SK-N-SH (cell line): Measurements from ENCODE around the gene ZNF398. TPM values are rescaled to one million over a fixed set of nuclear protein-coding genes. Genes with fewer than 3 reads are reported as not detected.

Experiments
- CHD2 ChIP-seq: fragments of 150-350 bp; IDR thresholded peaks from 2 replicates; pipeline ENCODE4 v1.6.1; 2018; ENCODE audit warnings: low read length; ENCODE audit not compliant: partially characterized antibody
- EP300 ChIP-seq, 2 experiments: IDR thresholded peaks; 2 replicates each; pipeline versions ENCODE4 v1.4.0 to v1.6.1; 2012; ENCODE audit warnings: borderline replicate concordance in 1 of 2, low read depth in 1 of 2, low read length in 1 of 2
- EZH2phosphoT487 ChIP-seq: fragments of 200-600 bp; sonication (generic); IDR thresholded peaks from 2 replicates; pipeline ENCODE4 v1.6.1; 2017; ENCODE audit warnings: low read depth, mixed run types, mild to moderate bottlenecking, antibody characterized with exemption, moderate library complexity, borderline replicate concordance
- FOSL2 ChIP-seq: IDR thresholded peaks from 2 replicates; pipeline ENCODE4 v1.4.0; 2012; ENCODE audit warnings: low read depth, mild to moderate bottlenecking, moderate library complexity, borderline replicate concordance
- FOXJ3 ChIP-seq: sonication (generic); formaldehyde crosslinking; IDR thresholded peaks from 2 replicates; pipeline ENCODE4 v1.5.1; 2020; ENCODE audit warnings: mild to moderate bottlenecking, missing genetic modification reagents
- MEF2A ChIP-seq: IDR thresholded peaks from 2 replicates; pipeline ENCODE4 v1.4.0; 2012; ENCODE audit warnings: low read depth, borderline replicate concordance
- NFIC ChIP-seq: IDR thresholded peaks from 2 replicates; pipeline ENCODE4 v1.4.0; 2012; ENCODE audit warnings: borderline replicate concordance
- SIN3A ChIP-seq: IDR thresholded peaks from 2 replicates; pipeline ENCODE4 v1.6.1; 2012; ENCODE audit warnings: low read depth, mild to moderate bottlenecking, low read length, moderate library complexity, borderline replicate concordance
- SMC3 ChIP-seq: IDR thresholded peaks from 2 replicates; pipeline ENCODE4 v1.6.1; 2012; ENCODE audit warnings: low read depth, low read length, improper control_type of control experiment
- TCF12 ChIP-seq: IDR thresholded peaks from 2 replicates; pipeline ENCODE4 v1.4.0; 2012
- TEAD4 ChIP-seq: IDR thresholded peaks from 2 replicates; pipeline ENCODE4 v1.4.0; 2012; ENCODE audit warnings: mild to moderate bottlenecking, borderline replicate concordance; ENCODE audit not compliant: insufficient read depth
- polyA plus RNA-seq, 3 experiments: library from polyadenylated mRNA; depleted of rRNA; stranded (reverse); fragments of >200 nt; gene quantifications; 2 replicates each; pipeline ENCODE4 v1.2.3, GENCODE V29; 2012
- TF ChIP-seq, protein P1 (sequence below): IDR thresholded peaks from 2 replicates; pipeline ENCODE4 v1.4.0; 2012; ENCODE audit warnings: low read depth
- TF ChIP-seq, protein P2 (sequence below): IDR thresholded peaks from 2 replicates; pipeline ENCODE4; 2012
- TF ChIP-seq, protein P3 (sequence below): IDR thresholded peaks from 2 replicates; pipeline ENCODE4 v1.6.1; 2012; ENCODE audit warnings: mild to moderate bottlenecking, low read depth, low read length, moderate library complexity
- TF ChIP-seq, protein P4 (sequence below): fragments of 150-350 bp; IDR thresholded peaks from 2 replicates; pipeline ENCODE4 v1.6.1; 2017; ENCODE audit warnings: antibody characterized with exemption, low read length, low read depth, borderline replicate concordance

ZNF398 gene
- polyA plus RNA-seq, 1 of the 3 experiments (the other 2 are of a cell fraction) = 4.5 TPM

DNA sequence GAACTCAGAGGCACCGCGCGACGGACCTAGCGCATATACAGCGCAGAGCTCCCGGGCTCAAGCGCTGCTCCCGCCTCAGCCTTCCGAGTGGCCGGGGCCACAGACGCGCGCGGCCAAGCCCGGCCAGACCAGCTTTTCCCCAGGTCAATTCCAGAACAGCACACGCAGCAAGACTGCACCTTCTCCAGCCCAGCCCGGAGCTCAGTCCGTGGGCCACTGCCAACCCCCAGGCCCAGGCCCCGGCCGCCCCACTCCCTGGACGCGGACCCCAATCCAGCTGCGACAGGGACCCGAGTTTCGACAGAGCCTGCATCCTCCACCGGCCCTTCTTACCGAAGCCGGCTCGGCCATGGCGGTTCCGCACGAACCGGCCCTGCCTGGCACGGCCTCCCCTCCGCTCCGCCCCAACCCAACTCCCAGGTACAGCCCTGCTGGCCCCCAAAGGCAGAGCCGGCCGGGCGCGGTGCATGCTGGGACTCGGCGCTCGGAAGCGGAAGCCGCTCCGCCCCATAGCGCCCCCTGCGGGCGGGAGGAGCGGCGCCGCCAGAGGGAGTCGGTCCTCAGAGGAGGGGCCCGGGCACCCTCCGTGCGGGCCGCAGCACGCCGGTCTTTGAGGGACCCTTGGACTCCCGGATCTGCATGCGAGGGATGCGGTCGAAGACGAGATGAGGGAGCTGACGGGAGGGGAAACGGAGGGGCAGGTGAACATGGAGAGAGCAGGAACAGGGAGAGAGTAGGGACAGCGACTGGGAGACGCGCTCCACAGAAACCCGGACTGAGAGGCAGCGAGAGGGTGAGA is 21.2 kb upstream of the ZNF398 start, which contains the start of gene ZNF425 (continued):
- peak; percentile 41; the same call in 1 of the 2 replicates for TF ChIP-seq SMC3
- TF ChIP-seq SIN3A = peak; percentile 92; the same call in 1 of the 2 replicates
- TF ChIP-seq, protein P1, sequence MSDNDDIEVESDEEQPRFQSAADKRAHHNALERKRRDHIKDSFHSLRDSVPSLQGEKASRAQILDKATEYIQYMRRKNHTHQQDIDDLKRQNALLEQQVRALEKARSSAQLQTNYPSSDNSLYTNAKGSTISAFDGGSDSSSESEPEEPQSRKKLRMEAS = peak; percentile 89
- TF ChIP-seq CHD2 = peak; percentile 87
- no peak for TF ChIP-seq FOXJ3 (CRISPR knock-in tag)
- no peak for TF ChIP-seq TEAD4
- TF ChIP-seq, protein P2, sequence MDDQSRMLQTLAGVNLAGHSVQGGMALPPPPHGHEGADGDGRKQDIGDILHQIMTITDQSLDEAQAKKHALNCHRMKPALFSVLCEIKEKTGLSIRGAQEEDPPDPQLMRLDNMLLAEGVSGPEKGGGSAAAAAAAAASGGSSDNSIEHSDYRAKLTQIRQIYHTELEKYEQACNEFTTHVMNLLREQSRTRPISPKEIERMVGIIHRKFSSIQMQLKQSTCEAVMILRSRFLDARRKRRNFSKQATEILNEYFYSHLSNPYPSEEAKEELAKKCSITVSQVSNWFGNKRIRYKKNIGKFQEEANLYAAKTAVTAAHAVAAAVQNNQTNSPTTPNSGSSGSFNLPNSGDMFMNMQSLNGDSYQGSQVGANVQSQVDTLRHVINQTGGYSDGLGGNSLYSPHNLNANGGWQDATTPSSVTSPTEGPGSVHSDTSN = peak; percentile 33
- TF ChIP-seq MEF2A = no peak
- TF ChIP-seq, protein P3, sequence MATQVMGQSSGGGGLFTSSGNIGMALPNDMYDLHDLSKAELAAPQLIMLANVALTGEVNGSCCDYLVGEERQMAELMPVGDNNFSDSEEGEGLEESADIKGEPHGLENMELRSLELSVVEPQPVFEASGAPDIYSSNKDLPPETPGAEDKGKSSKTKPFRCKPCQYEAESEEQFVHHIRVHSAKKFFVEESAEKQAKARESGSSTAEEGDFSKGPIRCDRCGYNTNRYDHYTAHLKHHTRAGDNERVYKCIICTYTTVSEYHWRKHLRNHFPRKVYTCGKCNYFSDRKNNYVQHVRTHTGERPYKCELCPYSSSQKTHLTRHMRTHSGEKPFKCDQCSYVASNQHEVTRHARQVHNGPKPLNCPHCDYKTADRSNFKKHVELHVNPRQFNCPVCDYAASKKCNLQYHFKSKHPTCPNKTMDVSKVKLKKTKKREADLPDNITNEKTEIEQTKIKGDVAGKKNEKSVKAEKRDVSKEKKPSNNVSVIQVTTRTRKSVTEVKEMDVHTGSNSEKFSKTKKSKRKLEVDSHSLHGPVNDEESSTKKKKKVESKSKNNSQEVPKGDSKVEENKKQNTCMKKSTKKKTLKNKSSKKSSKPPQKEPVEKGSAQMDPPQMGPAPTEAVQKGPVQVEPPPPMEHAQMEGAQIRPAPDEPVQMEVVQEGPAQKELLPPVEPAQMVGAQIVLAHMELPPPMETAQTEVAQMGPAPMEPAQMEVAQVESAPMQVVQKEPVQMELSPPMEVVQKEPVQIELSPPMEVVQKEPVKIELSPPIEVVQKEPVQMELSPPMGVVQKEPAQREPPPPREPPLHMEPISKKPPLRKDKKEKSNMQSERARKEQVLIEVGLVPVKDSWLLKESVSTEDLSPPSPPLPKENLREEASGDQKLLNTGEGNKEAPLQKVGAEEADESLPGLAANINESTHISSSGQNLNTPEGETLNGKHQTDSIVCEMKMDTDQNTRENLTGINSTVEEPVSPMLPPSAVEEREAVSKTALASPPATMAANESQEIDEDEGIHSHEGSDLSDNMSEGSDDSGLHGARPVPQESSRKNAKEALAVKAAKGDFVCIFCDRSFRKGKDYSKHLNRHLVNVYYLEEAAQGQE = peak; percentile 62; the same call in 1 of the 2 replicates
- TF ChIP-seq, protein P4, sequence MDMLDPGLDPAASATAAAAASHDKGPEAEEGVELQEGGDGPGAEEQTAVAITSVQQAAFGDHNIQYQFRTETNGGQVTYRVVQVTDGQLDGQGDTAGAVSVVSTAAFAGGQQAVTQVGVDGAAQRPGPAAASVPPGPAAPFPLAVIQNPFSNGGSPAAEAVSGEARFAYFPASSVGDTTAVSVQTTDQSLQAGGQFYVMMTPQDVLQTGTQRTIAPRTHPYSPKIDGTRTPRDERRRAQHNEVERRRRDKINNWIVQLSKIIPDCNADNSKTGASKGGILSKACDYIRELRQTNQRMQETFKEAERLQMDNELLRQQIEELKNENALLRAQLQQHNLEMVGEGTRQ = no peak
- TF ChIP-seq EZH2phosphoT487 = no peak
- TF ChIP-seq NFIC = peak; percentile 41
- peak; percentile 5; the same call in 1 of the 2 replicates for TF ChIP-seq FOSL2
- peak in 1 of 2 experiments; percentile 6; a peak in 2 of 4 replicates for TF ChIP-seq EP300 (IDR thresholded peaks at IDR 0.05; ENCODE audit: borderline replicate concordance in 1 of 2, low read depth in 1 of 2, low read length in 1 of 2)
- no peak for TF ChIP-seq TCF12
